ENCODE data around the gene IRF6. TPM values are rescaled to one million over a fixed set of nuclear protein-coding genes. Genes with fewer than 3 reads are reported as not detected.

Gene IRF6
- total RNA-seq, 1 experiment from 2014 or later: 17.2 TPM

DNA sequence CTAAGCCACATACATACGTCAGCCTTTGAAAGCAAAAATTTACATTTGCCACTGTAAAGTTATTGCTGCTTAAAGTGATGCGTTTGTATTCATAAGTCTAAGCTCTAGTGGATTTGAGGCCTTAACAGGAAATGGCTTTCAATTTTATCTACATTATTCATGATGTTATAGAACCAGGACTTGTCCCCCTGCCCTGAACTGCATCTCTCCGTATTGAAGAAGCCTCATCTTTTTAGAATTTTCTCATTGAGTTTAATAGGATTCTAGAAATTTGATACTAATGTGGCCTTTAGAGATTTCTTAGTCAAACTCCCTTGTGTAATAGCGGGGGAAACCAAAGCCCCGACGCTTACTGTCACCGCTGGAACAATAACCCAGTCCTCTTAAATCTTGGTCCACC lies 31.7 kb upstream of the IRF6 start:
- DNase-seq (ENCODE audit: low spot score) (no peak), ATAC-seq (no peak)
- Mint-ChIP-seq H3K4me1 (no peaks in the 10 kb centered on the region), H3K27ac (no peak overlapping the region), H3K36me3 (peaks cover 84% of the 10 kb centered on the region), H3K9me3 (no peaks in the 10 kb centered on the region), H3K4me3 (no peak overlapping the region), H3K27me3 (ENCODE audit: low read depth) (no peaks in the 10 kb centered on the region)
- ChIA-PET POLR2A (no interaction called here), CTCF (interaction anchor here (1.2 kb wide), 1 partner anchor 10 kb away, joined by 3 read pairs; the partner anchor contains the start of gene UTP25)
- TF ChIP-seq TP53 (CRISPR knock-in tag; IDR thresholded peaks at IDR 0.05) (no peak), ZNF416 (CRISPR knock-in tag; IDR thresholded peaks at IDR 0.05) (no peak), TCF7 (CRISPR knock-in tag; IDR thresholded peaks at IDR 0.05; ENCODE audit: low read depth) (no peak), ZNF396 (CRISPR knock-in tag; IDR thresholded peaks at IDR 0.05; ENCODE audit: borderline replicate concordance) (no peak), TEAD1 (CRISPR knock-in tag; IDR thresholded peaks at IDR 0.05) (no peak), MYBL2 (CRISPR knock-in tag; IDR thresholded peaks at IDR 0.05) (no peak), FOXJ3 (CRISPR knock-in tag; IDR thresholded peaks at IDR 0.05; ENCODE audit: borderline replicate concordance) (no peak), MXD4 (CRISPR knock-in tag; IDR thresholded peaks at IDR 0.05; ENCODE audit: borderline replicate concordance) (no peak), EMX1 (CRISPR knock-in tag; IDR thresholded peaks at IDR 0.05) (no peak)
- TF ChIP-seq, protein P1, sequence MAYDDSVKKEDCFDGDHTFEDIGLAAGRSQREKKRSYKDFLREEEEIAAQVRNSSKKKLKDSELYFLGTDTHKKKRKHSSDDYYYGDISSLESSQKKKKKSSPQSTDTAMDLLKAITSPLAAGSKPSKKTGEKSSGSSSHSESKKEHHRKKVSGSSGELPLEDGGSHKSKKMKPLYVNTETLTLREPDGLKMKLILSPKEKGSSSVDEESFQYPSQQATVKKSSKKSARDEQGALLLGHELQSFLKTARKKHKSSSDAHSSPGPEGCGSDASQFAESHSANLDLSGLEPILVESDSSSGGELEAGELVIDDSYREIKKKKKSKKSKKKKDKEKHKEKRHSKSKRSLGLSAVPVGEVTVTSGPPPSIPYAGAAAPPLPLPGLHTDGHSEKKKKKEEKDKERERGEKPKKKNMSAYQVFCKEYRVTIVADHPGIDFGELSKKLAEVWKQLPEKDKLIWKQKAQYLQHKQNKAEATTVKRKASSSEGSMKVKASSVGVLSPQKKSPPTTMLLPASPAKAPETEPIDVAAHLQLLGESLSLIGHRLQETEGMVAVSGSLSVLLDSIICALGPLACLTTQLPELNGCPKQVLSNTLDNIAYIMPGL (CRISPR knock-in tag; IDR thresholded peaks at IDR 0.05): no peak
- TF ChIP-seq, protein P2, sequence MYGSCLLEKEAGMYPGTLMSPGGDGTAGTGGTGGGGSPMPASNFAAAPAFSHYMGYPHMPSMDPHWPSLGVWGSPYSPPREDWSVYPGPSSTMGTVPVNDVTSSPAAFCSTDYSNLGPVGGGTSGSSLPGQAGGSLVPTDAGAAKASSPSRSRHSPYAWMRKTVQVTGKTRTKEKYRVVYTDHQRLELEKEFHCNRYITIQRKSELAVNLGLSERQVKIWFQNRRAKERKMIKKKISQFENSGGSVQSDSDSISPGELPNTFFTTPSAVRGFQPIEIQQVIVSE (CRISPR knock-in tag; IDR thresholded peaks at IDR 0.05; ENCODE audit: borderline replicate concordance): no peak
- TF ChIP-seq, protein P3, sequence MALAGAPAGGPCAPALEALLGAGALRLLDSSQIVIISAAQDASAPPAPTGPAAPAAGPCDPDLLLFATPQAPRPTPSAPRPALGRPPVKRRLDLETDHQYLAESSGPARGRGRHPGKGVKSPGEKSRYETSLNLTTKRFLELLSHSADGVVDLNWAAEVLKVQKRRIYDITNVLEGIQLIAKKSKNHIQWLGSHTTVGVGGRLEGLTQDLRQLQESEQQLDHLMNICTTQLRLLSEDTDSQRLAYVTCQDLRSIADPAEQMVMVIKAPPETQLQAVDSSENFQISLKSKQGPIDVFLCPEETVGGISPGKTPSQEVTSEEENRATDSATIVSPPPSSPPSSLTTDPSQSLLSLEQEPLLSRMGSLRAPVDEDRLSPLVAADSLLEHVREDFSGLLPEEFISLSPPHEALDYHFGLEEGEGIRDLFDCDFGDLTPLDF (CRISPR knock-in tag; IDR thresholded peaks at IDR 0.05): no peak
- TF ChIP-seq, protein P4, sequence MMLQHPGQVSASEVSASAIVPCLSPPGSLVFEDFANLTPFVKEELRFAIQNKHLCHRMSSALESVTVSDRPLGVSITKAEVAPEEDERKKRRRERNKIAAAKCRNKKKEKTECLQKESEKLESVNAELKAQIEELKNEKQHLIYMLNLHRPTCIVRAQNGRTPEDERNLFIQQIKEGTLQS (CRISPR knock-in tag; conservative IDR thresholded peaks at IDR 0.05): no peak
- TF ChIP-seq, protein P5, sequence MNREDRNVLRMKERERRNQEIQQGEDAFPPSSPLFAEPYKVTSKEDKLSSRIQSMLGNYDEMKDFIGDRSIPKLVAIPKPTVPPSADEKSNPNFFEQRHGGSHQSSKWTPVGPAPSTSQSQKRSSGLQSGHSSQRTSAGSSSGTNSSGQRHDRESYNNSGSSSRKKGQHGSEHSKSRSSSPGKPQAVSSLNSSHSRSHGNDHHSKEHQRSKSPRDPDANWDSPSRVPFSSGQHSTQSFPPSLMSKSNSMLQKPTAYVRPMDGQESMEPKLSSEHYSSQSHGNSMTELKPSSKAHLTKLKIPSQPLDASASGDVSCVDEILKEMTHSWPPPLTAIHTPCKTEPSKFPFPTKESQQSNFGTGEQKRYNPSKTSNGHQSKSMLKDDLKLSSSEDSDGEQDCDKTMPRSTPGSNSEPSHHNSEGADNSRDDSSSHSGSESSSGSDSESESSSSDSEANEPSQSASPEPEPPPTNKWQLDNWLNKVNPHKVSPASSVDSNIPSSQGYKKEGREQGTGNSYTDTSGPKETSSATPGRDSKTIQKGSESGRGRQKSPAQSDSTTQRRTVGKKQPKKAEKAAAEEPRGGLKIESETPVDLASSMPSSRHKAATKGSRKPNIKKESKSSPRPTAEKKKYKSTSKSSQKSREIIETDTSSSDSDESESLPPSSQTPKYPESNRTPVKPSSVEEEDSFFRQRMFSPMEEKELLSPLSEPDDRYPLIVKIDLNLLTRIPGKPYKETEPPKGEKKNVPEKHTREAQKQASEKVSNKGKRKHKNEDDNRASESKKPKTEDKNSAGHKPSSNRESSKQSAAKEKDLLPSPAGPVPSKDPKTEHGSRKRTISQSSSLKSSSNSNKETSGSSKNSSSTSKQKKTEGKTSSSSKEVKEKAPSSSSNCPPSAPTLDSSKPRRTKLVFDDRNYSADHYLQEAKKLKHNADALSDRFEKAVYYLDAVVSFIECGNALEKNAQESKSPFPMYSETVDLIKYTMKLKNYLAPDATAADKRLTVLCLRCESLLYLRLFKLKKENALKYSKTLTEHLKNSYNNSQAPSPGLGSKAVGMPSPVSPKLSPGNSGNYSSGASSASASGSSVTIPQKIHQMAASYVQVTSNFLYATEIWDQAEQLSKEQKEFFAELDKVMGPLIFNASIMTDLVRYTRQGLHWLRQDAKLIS (CRISPR knock-in tag; IDR thresholded peaks at IDR 0.05; ENCODE audit: borderline replicate concordance): no peak
- TF ChIP-seq, protein P6, sequence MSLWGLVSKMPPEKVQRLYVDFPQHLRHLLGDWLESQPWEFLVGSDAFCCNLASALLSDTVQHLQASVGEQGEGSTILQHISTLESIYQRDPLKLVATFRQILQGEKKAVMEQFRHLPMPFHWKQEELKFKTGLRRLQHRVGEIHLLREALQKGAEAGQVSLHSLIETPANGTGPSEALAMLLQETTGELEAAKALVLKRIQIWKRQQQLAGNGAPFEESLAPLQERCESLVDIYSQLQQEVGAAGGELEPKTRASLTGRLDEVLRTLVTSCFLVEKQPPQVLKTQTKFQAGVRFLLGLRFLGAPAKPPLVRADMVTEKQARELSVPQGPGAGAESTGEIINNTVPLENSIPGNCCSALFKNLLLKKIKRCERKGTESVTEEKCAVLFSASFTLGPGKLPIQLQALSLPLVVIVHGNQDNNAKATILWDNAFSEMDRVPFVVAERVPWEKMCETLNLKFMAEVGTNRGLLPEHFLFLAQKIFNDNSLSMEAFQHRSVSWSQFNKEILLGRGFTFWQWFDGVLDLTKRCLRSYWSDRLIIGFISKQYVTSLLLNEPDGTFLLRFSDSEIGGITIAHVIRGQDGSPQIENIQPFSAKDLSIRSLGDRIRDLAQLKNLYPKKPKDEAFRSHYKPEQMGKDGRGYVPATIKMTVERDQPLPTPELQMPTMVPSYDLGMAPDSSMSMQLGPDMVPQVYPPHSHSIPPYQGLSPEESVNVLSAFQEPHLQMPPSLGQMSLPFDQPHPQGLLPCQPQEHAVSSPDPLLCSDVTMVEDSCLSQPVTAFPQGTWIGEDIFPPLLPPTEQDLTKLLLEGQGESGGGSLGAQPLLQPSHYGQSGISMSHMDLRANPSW (CRISPR knock-in tag; conservative IDR thresholded peaks at IDR 0.05; ENCODE audit: low read depth): no peak
